HCT116 (cell line): Measurements from ENCODE around the gene ZSCAN5A. TPM values are rescaled to one million over a fixed set of nuclear protein-coding genes. Genes with fewer than 3 reads are reported as not detected.

Experiments used
- ATAC-seq: fragments of 200-7000 bp; cut with Tn5 transposase; 2 replicates; pipeline ENCODE4 v1.9.1; 2020; ENCODE audit warnings: mild to moderate bottlenecking, moderate library complexity
- BruUV-seq: library from RNA; stranded (reverse); fragments of 400-500 nt; replicated peaks from 2 replicates; lab custom pipeline; 2021; lab: Mats Ljungman, UMichigan
- CTCF ChIA-PET: fragments of 300-600 bp; sonication (Branson Sonifier 250); formaldehyde crosslinking; loops from one replicate; lab custom pipeline; 2021; ENCODE audit warnings: antibody characterized with exemption; lab: Charles Lee
- POLR2A ChIA-PET: fragments of 300-600, 350-600 bp; sonication (Branson Sonifier 250); formaldehyde crosslinking; loops from one replicate; lab custom pipeline; 2021; ENCODE audit warnings: antibody characterized with exemption; lab: Charles Lee
- RAD21 ChIA-PET, 2 experiments: fragments of 300-600 bp; sonication (Branson Sonifier 250); formaldehyde crosslinking; loops; one replicate each; lab custom pipeline; 2023; ENCODE audit warnings: low total read pairs in 2 of 2; ENCODE audit not compliant: uncharacterized antibody in 2 of 2, unreplicated experiment in 2 of 2, low non-redundant PET in 1 of 2; lab: Charles Lee
- DNase-seq: peaks from one replicate; pipeline ENCODE4 v3.0.0-alpha.2; 2010; ENCODE audit warnings: low read depth, low spot score
- H2AFZ ChIP-seq: fragments of 200-600 bp; shearing (Covaris generic), sonication (generic); 2 replicates; pipeline ENCODE4 v1.6.1; 2017; ENCODE audit warnings: low read depth, mixed run types, mixed read lengths, antibody characterized with exemption, low read length; ENCODE audit not compliant: poor library complexity, severe bottlenecking
- H3K27ac ChIP-seq: 2 replicates; pipeline ENCODE4 v1.5.1; 2012; ENCODE audit warnings: low read depth, low read length
- H3K27me3 ChIP-seq: fragments of 200-600 bp; sonication (generic); 2 replicates; pipeline ENCODE4 v1.6.1; 2016; ENCODE audit warnings: mixed run types, low read length, mixed read lengths; ENCODE audit not compliant: insufficient read depth
- H3K36me3 ChIP-seq, 2 experiments: fragments of 200-500 bp in 1 of 2; fragments of 200-600 bp in 1 of 2; sonication (Bioruptor generic) in 1 of 2; sonication (generic) in 1 of 2; 2 replicates each; pipeline versions ENCODE4 v1.5.1 to v1.6.1; 2014 to 2016; ENCODE audit warnings: low read length in 2 of 2, inconsistent platforms in 1 of 2, mixed read lengths in 1 of 2, mixed run types in 1 of 2; ENCODE audit not compliant: insufficient read depth in 2 of 2, control insufficient read depth in 1 of 2
- H3K4me1 ChIP-seq, 2 experiments: fragments of 200-600 bp in 1 of 2; sonication (generic) in 1 of 2; 2 replicates each; pipeline versions ENCODE4 v1.5.1 to v1.6.1; 2012 to 2017; ENCODE audit warnings: low read length in 2 of 2, inconsistent platforms in 1 of 2, mild to moderate bottlenecking in 1 of 2, mixed read lengths in 1 of 2, mixed run types in 1 of 2, moderate library complexity in 1 of 2; ENCODE audit not compliant: insufficient read depth in 2 of 2, control insufficient read depth in 1 of 2
- H3K4me2 ChIP-seq: fragments of 200-600 bp; sonication (generic); 2 replicates; pipeline ENCODE4 v1.6.1; 2017; ENCODE audit warnings: mixed run types, low read length, mixed read lengths
- H3K4me3 ChIP-seq, 2 experiments: fragments of 200-600 bp in 1 of 2; sonication (generic) in 1 of 2; replicated peaks in 1 of 2; 2 replicates each; pipeline ENCODE4 v1.5.1; 2011 to 2016; ENCODE audit warnings: low read length in 2 of 2, control low read depth in 1 of 2, low read depth in 1 of 2, mild to moderate bottlenecking in 1 of 2, mixed read lengths in 1 of 2, mixed run types in 1 of 2
- H3K79me2 ChIP-seq: fragments of 200-600 bp; sonication (generic); 2 replicates; pipeline ENCODE4 v1.6.1; 2017; ENCODE audit warnings: mild to moderate bottlenecking, mixed run types, low read length, moderate library complexity, mixed read lengths; ENCODE audit not compliant: insufficient read depth
- H3K9ac ChIP-seq: fragments of 200-600 bp; sonication (generic); 2 replicates; pipeline ENCODE4 v1.6.1; 2016; ENCODE audit warnings: low read length, mixed read lengths
- H3K9me2 ChIP-seq: fragments of 200-600 bp; sonication (generic), shearing (Covaris generic); 2 replicates; pipeline ENCODE4 v1.6.1; 2017; ENCODE audit warnings: mixed run types, mild to moderate bottlenecking, moderate library complexity; ENCODE audit not compliant: insufficient read depth
- H3K9me3 ChIP-seq, 2 experiments: fragments of 200-500 bp in 1 of 2; fragments of 200-600 bp in 1 of 2; sonication (Bioruptor generic) in 1 of 2; sonication (generic) in 1 of 2; 2 replicates each; pipeline ENCODE4 v1.6.1; 2014 to 2017; ENCODE audit warnings: low read length in 2 of 2, mixed read lengths in 2 of 2, inconsistent platforms in 1 of 2, low read depth in 1 of 2, mild to moderate bottlenecking in 1 of 2, mixed run types in 1 of 2, moderate library complexity in 1 of 2; ENCODE audit not compliant: control insufficient read depth in 1 of 2, insufficient read depth in 1 of 2
- H4K20me1 ChIP-seq: fragments of 200-600 bp; sonication (generic), shearing (Covaris generic); 2 replicates; pipeline ENCODE4 v1.6.1; 2017; ENCODE audit warnings: mixed run types, mild to moderate bottlenecking, moderate library complexity; ENCODE audit not compliant: insufficient read depth
- ATF3 ChIP-seq: IDR thresholded peaks from 2 replicates; pipeline ENCODE4 v1.6.1; 2012
- CBX3 ChIP-seq: IDR thresholded peaks from 2 replicates; pipeline ENCODE4 v1.6.1; 2012; ENCODE audit warnings: low read depth
- CEBPB ChIP-seq: IDR thresholded peaks from 2 replicates; pipeline ENCODE4 v1.6.1; 2012; ENCODE audit warnings: low read depth
- EGR1 ChIP-seq: IDR thresholded peaks from 2 replicates; pipeline ENCODE4 v1.6.1; 2012; ENCODE audit warnings: low read depth
- EZH2phosphoT487 ChIP-seq: fragments of 200-600 bp; IDR thresholded peaks from 2 replicates; pipeline ENCODE4 v1.6.1; 2018; ENCODE audit warnings: antibody characterized with exemption, borderline replicate concordance
- FOSL1 ChIP-seq: IDR thresholded peaks from 2 replicates; pipeline ENCODE4 v1.6.1; 2012; ENCODE audit warnings: low read depth
- JUND ChIP-seq: IDR thresholded peaks from 2 replicates; pipeline ENCODE4 v1.6.1; 2012
- POLR2A ChIP-seq: IDR thresholded peaks from 2 replicates; pipeline ENCODE4 v1.7.0; 2011; ENCODE audit warnings: borderline replicate concordance; ENCODE audit not compliant: insufficient read depth, insufficient read length; ENCODE audit errors: extremely low read depth
- POLR2AphosphoS5 ChIP-seq: IDR thresholded peaks from 2 replicates; pipeline ENCODE4 v1.6.1; 2011; ENCODE audit warnings: mild to moderate bottlenecking, low read depth, low read length, moderate library complexity
- RAD21 ChIP-seq: IDR thresholded peaks from 2 replicates; pipeline ENCODE4 v1.6.1; 2012; ENCODE audit warnings: low read depth, mild to moderate bottlenecking
- SIN3A ChIP-seq: IDR thresholded peaks from 2 replicates; pipeline ENCODE4 v1.6.1; 2012; ENCODE audit warnings: low read depth
- SP1 ChIP-seq: IDR thresholded peaks from 2 replicates; pipeline ENCODE4 v1.6.1; 2012; ENCODE audit warnings: low read depth
- TCF7L2 ChIP-seq: IDR thresholded peaks from 2 replicates; pipeline ENCODE4 v1.7.0; 2011; ENCODE audit warnings: borderline replicate concordance, inconsistent platforms; ENCODE audit not compliant: insufficient read depth, insufficient read length; ENCODE audit errors: extremely low read depth
- ZFX ChIP-seq: fragments of 450-650 bp; IDR thresholded peaks from 2 replicates; pipeline ENCODE4 v1.6.1; 2017
- ZNF274 ChIP-seq: fragments of 200-500 bp; sonication (Bioruptor generic); IDR thresholded peaks from 2 replicates; pipeline ENCODE4 v1.6.1; 2014; ENCODE audit warnings: mild to moderate bottlenecking, low read depth, low read length, inconsistent platforms
- intact Hi-C: fragments of 100-400 bp; cut with micrococcal nuclease; formaldehyde crosslinking; loops from 2 replicates; pipeline ENCODE4 v1.10.0; 2022
- total RNA-seq: library from RNA; stranded (reverse); gene quantifications from one replicate; pipeline ENCODE4 v1.2.1, GENCODE V29; 2021; ENCODE audit not compliant: unreplicated experiment

The ZSCAN5A gene
- total RNA-seq, 1 experiment from 2014 or later, result 9.2 TPM

- Histone ChIP-seq H3K4me3 (no peak overlapping the region), H3K9me2 (no peaks in the 10 kb centered on the region), H3K9ac (no peak overlapping the region), H3K36me3 (no peaks in the 10 kb centered on the region), H4K20me1 (no peaks in the 10 kb centered on the region), H3K9me3 (no peaks in the 10 kb centered on the region), H3K27ac (no peak overlapping the region), H3K27me3 (no peaks in the 10 kb centered on the region), H3K4me2 (no peak overlapping the region), H3K79me2 (no peaks in the 10 kb centered on the region), H2AFZ (no peak overlapping the region), H3K4me1 (no peaks in the 10 kb centered on the region)
- no TSS peak for BruUV-seq
- RAD21 ChIA-PET, result no interaction called here
- CTCF ChIA-PET, result interaction anchor here (1.9 kb wide), 1 partner anchor 108 kb away, joined by 4 read pairs; no protein-coding TSS in a partner anchor
- POLR2A ChIA-PET, result no interaction called here
- TF ChIP-seq JUND, result no peak
- intact Hi-C loops, result no loop called here
- ATAC-seq (no peak), DNase-seq (no peak)
These were observed 140.1 kb downstream of the ZSCAN5A start for GRCh38 chr19:56174550-56174949.

- Histone ChIP-seq H3K79me2 (no peaks in the 10 kb centered on the region), H3K27ac (no peak overlapping the region), H3K4me1 (no peaks in the 10 kb centered on the region), H3K27me3 (no peaks in the 10 kb centered on the region), H2AFZ (no peak overlapping the region), H3K4me3 (no peak overlapping the region), H3K36me3 (no peaks in the 10 kb centered on the region), H4K20me1 (no peaks in the 10 kb centered on the region), H3K9ac (no peak overlapping the region), H3K9me2 (no peaks in the 10 kb centered on the region), H3K9me3 (no peaks in the 10 kb centered on the region), H3K4me2 (no peak overlapping the region)
- ATAC-seq, result no peak
- TF ChIP-seq ATF3 (no peak), POLR2A (no peak), CBX3 (no peak), TCF7L2 (no peak), EGR1 (no peak), SIN3A (no peak), SP1 (no peak), FOSL1 (no peak), ZNF274 (no peak), ZFX (no peak), RAD21 (no peak), EZH2phosphoT487 (no peak), CEBPB (no peak), POLR2AphosphoS5 (no peak)
- intact Hi-C loops, result no loop called here
- RAD21 ChIA-PET, result no interaction called here
- CTCF ChIA-PET, result interaction anchor here (1.9 kb wide), 1 partner anchor 108 kb away, joined by 4 read pairs; no protein-coding TSS in a partner anchor
- DNase-seq, result no peak
- BruUV-seq, result no TSS peak
- POLR2A ChIA-PET, result no interaction called here
These were observed 140.6 kb downstream of the ZSCAN5A start for GRCh38 chr19:56174086-56174485.

Other genes starting within 250 kb of the ZSCAN5A start
- gene ZNF787, start 193.5 kb downstream of the ZSCAN5A start, total RNA-seq, result 40.3 TPM
- 31.7 TPM for gene ZNF444, start 173.6 kb downstream of the ZSCAN5A start, total RNA-seq
- gene GALP, start 138.8 kb downstream of the ZSCAN5A start, total RNA-seq, result not detected
- not detected for gene ZSCAN5B, start 117.1 kb downstream of the ZSCAN5A start, total RNA-seq
- not detected for gene ZSCAN5C, start 112.6 kb downstream of the ZSCAN5A start, total RNA-seq
- not detected for gene EDDM13, start 42.1 kb downstream of the ZSCAN5A start, total RNA-seq
- gene ZNF582, start 78.7 kb upstream of the ZSCAN5A start, total RNA-seq, result not detected
- gene ZNF583, start 89.5 kb upstream of the ZSCAN5A start, total RNA-seq, result not detected
- gene ZNF667, start 162.5 kb upstream of the ZSCAN5A start, total RNA-seq, result not detected
- gene ZNF471, start 193.0 kb upstream of the ZSCAN5A start, total RNA-seq, result not detected
- not detected for gene ZFP28, start 224.1 kb upstream of the ZSCAN5A start, total RNA-seq